Choroid plexus epithelial cell (primary cell): Measurements from ENCODE around the gene FGF6.

Experiments
- DNase-seq: peaks from one replicate; pipeline ENCODE4 v3.0.0-alpha.2; 2010; ENCODE audit warnings: low read depth
- H3K4me3 ChIP-seq: 2 replicates; pipeline ENCODE4 v1.5.1; 2011; ENCODE audit warnings: low read depth, mild to moderate bottlenecking, control low read depth, low read length, moderate library complexity
- TF ChIP-seq, protein P1 (sequence below): conservative IDR thresholded peaks from 2 replicates; pipeline ENCODE4 v1.5.1; 2011; ENCODE audit warnings: low read depth, mild to moderate bottlenecking, control low read depth, inconsistent platforms, low read length, moderate library complexity

FGF6 gene

DNA sequence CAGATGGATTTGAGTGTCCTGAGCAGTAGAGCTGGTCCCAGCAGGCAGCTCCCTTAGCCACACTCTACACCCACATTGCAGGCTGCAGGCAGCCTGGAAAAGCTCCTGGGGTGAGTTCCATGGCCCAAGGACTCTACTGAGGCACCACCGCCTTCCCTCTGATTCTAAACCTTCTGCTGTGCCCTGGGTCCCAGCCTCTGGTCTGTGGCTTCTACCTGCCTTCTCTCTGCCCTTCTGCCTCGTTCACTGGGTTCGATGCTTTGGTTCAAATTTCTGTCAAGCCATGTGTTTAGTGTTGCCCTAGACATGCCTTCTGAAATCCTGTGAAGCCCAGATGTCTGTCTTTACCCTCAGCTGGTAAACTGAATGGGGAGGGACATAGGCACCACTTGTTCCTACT is 1.5 kb upstream of the FGF6 start:
- TF ChIP-seq, protein P1, sequence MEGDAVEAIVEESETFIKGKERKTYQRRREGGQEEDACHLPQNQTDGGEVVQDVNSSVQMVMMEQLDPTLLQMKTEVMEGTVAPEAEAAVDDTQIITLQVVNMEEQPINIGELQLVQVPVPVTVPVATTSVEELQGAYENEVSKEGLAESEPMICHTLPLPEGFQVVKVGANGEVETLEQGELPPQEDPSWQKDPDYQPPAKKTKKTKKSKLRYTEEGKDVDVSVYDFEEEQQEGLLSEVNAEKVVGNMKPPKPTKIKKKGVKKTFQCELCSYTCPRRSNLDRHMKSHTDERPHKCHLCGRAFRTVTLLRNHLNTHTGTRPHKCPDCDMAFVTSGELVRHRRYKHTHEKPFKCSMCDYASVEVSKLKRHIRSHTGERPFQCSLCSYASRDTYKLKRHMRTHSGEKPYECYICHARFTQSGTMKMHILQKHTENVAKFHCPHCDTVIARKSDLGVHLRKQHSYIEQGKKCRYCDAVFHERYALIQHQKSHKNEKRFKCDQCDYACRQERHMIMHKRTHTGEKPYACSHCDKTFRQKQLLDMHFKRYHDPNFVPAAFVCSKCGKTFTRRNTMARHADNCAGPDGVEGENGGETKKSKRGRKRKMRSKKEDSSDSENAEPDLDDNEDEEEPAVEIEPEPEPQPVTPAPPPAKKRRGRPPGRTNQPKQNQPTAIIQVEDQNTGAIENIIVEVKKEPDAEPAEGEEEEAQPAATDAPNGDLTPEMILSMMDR: no peak
- DNase-seq: no peak
- H3K4me3 ChIP-seq: no peak overlapping the region

DNA sequence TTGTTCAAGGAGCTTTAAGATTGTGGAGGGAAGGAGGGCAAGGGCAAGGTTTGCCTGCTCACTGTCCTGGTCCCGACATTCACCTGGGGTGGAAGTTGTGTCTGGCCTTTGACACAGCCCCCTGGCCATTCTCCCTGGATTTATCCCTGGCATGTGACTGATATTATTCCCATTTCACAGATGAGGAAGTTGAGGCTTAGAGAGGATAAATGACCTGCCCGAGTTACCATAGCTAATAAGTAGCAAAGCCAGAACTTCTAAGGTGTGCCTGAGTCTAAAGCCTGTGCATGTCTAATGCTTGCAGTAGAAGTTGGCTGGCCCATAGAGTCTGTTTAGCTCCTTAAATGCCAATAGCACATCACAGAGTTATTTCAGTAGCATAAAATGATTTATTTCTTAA is 720 bp upstream of the FGF6 start:
- DNase-seq: no peak
- TF ChIP-seq, protein P1: no peak
- no peak overlapping the region for H3K4me3 ChIP-seq

DNA sequence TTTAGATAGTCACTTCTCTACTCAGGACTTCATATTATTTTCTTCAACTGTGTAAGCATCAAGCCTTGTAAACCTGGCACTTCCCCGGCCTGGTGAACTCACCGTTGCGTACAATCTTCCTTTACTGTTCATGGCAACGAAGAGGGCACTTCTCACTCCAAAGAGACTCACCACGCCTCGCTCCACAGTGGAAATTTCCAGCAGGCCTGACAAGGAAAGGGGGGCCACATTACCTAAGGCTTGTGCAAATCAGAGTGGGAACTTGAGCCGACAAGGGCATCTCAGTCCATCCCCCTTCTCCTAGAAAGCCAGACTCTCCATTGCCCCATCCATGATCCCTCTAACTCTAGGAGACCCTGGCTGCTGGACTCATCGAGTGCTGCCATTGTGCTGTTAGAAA is 1.6 kb downstream of the FGF6 start:
- TF ChIP-seq, protein P1: no peak
- H3K4me3 ChIP-seq: no peak overlapping the region
- no peak for DNase-seq

DNA sequence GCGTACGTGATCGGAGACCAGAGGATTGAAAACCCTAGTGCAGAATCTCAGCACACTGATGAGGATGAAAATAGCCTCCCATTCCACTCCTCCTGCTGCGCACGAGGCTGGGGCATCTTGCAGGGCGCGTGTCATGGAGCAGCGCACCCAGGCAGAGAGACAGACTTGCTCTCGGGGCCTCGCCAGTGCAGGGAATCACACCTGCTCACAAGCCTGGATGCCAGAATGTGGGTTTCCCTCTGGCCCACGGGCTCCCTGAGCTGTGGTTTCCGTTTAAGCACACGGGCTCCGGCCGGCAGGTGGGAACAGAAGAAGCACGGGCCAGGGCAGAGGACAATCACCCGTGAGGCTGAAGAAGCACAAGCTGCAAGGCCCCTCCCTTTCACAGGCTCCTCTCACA is 2.0 kb downstream of the FGF6 start:
- TF ChIP-seq, protein P1: no peak
- no peak overlapping the region for H3K4me3 ChIP-seq
- DNase-seq: no peak

DNA sequence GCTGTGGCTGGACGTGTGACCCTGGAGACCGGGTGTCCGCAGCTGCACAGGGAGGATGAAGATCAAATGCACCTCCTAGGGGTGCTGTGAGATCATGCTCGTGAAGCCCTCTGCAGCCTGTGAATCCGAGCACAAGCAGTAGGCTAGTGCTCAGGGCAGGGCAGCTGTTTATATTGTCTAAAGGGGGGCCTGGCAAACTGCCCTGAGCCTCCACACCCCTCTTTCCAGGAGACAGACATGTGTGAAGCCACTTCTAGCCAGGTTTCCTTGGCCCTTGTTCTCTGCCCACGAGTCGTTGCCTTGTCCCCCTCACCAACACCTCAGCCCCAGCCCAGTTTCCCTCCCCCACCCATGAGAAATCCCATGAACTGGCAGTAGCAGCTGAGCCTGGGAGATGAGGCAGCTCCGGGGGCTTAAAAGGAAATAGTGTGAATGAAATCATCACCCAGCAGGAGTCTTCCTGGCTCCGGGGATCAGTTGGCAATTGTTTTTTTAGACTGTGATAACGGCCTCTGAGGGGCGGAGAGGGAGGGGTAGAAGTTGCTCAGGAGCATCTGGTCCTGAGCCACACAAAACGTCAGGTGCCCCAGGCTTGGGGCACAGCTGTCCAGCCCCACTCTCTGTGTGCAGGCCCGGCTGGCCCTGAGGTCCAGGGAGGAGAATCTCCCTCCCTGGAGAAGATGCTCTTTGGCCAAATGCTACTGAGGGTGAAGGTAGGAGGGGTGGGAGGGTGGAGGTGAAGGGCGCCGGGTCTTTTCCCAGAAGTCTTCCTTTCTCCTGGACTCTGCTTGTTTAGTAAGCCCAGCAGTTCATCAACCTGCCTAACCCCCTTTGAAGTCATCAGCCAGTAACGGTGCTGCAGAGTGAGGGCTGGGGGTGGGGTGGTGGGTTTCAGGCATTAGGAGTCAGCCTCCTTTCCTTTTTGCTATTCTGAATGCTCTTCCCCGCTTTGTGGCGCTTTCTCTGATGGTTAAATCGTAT is 4.0 kb downstream of the FGF6 start:
- TF ChIP-seq, protein P1: no peak
- no peak overlapping the region for H3K4me3 ChIP-seq
- peak; percentile 61 for DNase-seq

DNA sequence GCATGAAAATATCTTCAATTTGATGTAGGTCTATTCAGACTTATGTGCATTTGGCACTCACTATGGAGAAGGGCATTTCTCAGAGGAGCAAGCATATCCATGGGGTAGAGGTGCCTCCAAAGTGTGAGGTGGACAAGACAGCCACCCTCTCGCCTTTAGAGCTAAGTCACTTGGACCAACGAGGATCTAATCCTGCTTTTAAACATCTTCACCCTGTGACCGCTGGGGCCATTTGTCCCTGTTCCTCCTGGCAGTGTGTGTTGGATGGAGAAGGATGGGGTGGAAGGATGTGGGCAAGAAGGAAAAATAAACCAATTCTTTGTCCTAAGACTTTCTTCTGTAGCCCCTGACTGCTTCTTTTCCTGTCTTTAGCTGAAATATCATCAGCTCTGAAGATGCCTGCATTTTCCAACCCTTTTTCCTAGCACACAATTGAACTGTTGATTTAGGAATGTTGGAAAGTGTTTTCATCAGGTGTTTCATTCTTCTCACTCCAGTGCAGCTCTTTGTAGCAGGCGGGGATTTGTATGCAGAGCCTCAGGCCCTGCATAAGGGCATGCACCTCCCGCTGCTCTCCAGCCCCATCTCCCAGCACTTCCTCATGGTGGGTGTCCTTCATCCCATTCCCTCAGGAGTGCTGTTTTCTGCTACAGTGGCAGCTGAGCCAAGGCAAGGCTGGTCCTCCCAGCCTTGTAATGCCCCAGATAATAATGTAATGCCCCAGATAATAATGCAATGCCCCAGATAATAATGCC is 5.3 kb downstream of the FGF6 start:
- no peak for DNase-seq
- H3K4me3 ChIP-seq: no peak overlapping the region
- TF ChIP-seq, protein P1: no peak
